Stimulated activated CD8-positive, alpha-beta memory T cell treated with anti-CD3 and anti-CD28 coated beads, Interleukin-4, amount 100 ng/mL, for 4 hours (primary cell): ENCODE data around the gene GOLGA8R.
"Not testable (repeated sequence)": the region's sequence is repeated elsewhere in the genome, so short reads cannot be mapped to it uniquely, and the experiment has no call there.

ENCODE experiments used
- DNase-seq, 2 donors: peaks; one replicate each; pipeline ENCODE4 v3.0.0-alpha.2; 2020; ENCODE audit warnings: low read depth in 2 of 2, low spot score in 1 of 2

Gene GOLGA8R, protein sequence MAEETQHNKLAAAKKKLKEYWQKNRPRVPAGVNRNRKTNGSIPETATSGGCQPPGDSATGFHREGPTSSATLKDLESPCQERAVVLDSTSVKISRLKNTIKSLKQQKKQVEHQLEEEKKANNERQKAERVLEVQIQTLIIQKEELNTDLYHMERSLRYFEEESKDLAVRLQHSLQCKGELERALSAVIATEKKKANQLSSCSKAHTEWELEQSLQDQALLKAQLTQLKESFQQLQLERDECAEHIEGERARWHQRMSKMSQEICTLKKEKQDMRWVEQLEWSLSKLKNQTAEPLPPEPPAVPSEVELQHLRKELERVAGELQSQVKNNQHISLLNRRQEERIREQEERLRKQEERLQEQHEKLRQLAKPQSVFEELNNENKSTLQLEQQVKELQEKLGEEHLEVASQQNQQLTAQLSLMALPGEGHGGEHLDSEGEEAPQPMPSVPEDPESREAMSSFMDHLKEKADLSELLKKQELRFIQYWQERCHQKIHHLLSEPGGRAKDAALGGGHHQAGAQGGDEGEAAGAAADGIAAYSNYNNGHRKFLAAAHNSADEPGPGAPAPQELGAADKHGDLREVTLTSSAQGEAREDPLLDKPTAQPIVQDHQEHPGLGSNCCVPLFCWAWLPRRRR

DNA sequence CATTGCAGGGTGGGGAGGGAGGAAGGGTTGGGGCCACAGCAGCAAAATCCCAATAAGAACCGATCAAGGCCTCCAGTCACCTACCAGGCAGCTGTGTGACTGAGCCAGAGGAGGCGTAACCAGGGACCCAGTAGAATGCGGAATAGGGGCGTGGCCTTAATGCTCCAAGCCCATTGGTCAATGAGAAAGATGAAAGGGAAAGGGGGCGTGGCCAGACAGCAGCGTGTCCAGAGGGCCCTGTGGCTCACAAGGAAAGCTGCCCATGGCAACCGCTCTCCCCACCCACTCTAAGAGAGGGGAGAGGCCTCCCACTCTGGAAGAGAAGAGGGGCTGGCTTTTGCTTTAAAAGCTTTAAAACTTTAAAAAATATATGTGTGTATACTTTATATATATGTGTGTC is at the start of gene GOLGA8R:
Gene GOLGA8R, minus strand, starts transcription at position 101 of the 400 bp plus-strand sequence. Its CDS starts 98 bp downstream, at position 3.
- DNase-seq, result not testable (repeated sequence)

DNA sequence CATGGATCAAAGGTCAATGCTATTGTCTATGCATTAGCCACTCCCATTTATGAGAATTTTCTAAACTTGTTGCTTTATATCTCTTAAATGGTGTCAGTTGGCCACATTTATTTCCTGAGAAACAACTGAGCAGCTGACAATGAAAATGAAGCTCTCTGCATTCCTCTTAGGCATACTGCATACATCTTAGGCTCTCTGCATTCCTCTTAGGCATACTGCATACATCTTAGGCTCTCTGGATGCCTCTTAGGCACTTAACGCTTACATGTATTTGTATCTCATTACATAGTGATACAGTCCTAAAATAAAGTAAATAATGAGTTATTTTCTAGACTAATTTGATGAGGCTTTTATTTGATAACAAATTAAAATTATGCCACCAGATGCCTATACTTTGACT is 49.8 kb upstream of the GOLGA8R start:
- not testable (repeated sequence) for DNase-seq

DNA sequence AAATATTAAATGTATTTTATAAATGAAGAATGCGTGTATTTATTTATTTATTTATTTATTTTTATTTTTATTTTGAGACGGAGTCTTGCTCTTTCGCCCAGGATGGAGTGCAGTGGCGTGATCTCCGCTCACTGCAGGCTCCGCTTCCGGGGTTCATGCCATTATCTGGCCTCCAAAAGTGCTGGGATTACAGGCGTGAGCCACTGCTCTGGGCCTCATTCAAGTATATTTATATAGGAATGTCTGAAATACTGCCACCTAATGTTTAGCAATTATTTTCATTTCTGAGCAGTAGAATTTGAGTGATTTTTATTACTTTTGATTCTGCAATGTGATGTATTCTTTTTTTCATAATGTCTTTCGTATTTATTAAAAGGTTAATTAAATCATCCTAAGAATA is 48.1 kb upstream of the GOLGA8R start:
- DNase-seq, result not testable (repeated sequence)

DNA sequence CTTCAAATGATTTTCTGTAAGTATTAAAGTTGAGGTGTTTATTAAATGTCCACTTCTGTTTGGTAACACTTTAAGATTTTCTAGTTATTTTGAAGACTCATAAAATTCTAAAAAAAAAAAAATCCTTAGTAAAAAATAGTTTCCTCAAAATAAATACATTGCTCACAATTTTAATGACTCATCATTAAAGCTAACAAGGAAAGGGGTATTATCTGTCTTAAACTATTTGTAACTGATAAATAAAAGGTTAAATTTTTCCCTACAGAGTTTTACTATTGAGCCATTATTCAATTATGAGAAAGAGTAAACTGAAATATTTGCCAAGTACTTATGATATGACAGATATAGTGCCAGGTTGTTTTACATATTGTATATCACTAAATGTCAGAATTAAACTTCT is 38.6 kb upstream of the GOLGA8R start:
- not testable (repeated sequence) for DNase-seq

DNA sequence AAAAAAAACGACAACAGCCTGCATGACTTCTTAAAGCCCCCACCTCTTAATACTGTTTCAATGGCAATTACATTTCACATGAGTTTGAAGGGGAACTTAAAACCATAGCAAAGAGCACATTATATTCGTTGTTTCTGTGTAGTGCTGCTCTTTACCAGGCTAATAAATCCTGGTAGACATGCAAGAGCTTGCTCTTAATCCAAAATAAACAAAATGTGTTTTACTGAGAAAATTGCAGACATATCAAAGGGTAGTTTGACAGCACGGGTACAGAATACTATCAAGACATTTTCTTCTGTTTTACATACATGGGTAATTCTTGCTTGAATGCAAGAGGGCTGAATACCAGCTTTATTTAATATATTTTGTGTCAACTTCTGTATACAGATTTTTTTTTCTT is 24.3 kb upstream of the GOLGA8R start:
- not testable (repeated sequence) for DNase-seq

DNA sequence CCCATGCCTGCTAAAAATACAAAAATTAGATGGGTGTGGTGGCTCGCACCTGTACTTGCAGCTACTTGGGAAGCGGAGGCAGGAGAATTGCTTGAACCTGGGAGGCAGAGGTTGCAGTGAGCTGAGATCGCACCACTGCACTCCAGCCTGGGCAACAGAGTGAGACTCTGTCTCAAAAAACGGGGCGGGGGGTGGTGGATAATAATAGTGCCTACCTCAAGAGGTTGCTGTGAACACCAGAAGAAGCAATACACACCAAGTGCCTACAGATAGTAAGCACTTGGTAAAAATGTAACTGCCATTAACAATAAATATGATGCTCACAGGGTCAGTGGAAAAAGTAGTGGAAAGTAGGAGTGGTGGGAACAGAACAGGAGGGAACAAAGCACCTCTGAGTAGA is 21.8 kb upstream of the GOLGA8R start:
- DNase-seq, result not testable (repeated sequence)

DNA sequence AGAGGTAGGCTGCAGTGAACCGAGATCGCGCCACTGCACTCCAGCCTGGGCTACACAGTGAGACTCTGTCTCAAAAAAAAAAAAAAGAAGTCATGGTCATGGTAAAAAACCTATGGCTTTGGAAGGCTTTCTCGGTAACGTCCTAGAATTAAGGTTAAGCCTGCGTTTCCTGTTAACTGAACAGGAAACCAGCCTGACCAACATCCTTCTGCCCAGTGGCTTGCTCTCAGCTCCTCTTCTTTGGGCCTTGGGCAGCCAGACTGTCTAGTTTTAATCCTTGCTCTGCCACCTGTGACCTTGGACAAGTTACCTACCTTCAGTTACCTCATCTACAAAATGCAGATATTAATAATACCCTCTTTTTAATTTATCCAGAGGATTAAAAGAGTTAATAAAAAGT is 6.7 kb upstream of the GOLGA8R start:
- not testable (repeated sequence) for DNase-seq

DNA sequence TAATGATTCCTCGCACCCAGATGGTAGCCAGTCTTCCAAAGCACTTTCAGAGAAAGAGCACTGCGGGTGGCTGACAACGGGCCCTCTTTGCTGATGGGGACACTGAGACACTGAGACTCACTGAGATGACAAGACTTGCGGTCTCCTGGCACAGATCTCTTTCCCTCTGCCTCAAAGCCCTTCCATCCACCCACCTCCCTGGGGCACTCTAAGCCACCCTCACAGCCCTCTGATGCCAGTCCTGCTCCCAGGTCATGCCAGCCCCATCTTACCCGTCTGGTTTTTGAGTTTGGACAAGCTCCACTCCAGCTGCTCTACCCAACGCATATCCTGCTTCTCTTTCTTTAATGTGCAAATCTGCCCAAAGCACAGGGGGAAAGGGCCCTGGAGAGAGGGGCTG is 6.4 kb downstream of the GOLGA8R start:
- not testable (repeated sequence) for DNase-seq

DNA sequence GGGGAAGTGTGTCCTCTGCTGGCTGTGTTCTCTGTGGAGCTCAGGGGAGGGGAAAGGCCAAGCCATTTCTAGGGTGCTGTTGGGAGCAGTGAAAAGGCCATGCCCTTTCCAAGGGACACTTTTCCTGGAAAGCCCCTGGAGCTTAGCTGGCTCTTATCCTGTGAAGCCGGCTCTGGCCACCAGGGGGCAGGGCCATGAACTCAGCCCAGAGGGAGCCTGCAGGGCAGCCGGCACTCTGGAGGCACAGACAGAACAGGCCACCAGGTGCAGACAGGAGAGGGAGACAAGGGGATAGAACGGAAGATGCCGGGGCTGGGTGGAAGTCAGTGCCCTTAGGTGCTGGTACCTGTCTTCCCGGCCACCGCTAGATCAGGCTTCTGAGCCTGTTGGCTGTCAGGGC is 15.1 kb downstream of the GOLGA8R start:
- peak; percentile 2 to 42 for DNase-seq

DNA sequence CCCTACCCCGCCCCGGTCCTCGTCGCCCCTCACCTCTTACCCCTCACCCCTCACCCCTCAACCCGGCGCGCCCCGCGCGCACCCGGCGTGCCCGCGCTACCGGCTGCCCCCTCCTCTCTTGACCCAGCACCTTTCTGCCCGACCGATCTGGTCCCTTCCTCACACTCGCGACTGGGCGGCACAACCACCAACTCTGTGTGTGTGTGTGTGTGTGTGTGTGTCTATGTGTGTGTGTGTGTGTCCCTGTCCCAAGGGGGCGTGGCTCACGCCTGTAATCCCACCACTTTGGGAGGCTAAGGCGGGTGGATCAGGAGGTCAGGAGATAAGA is 20.4 kb downstream of the GOLGA8R start:
- not testable (repeated sequence) for DNase-seq

DNA sequence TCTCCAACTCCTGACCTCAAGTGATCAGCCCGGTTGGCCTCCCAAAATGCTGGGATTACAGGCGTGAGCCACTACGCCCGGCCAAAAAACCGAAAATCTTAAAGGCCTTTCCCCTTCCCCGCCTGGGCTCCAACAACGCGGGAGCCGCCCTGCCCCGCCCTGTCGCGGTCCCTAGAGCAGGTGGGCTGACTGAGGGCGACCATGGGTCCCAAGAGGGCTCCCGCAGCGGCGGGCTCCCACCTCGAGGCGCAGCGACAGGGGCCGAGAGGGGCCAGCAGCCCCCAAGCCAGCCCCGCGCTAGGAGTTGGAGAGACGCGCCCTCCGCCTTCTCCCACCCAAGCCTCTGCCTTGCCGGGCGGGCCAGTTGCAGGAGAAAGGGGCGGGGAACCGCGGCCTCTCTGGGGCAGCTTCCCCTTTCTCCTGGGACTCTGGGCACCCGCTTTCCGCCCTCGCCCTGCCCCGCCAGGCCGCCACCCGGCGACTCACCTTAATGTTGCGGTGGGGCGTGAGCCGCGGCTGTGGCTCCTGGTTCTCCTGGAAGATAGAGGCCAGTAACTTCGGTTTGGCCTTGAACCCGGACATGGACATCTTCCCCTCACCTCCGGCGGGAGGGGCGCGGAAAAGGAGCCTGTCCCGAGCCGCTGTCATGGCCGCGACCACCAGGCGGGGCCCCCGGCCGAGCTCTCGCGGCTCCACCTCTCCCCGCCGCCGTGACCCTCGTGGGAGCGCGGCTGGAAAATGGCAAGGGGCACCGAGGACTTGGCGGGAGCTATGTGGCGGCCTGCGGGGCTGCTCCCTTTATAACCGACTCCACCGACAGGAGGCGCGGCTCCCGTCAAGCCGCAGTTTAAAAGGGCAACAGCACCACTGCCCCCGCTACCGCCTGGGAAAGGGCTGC is 21.0 kb downstream of the GOLGA8R start, which contains the start of gene CHRFAM7A:
Gene CHRFAM7A, minus strand, starts transcription at position 775 of the 898 bp plus-strand sequence. CDS start 10,189 bp downstream, outside the sequence.
- DNase-seq, result not testable (repeated sequence)

DNA sequence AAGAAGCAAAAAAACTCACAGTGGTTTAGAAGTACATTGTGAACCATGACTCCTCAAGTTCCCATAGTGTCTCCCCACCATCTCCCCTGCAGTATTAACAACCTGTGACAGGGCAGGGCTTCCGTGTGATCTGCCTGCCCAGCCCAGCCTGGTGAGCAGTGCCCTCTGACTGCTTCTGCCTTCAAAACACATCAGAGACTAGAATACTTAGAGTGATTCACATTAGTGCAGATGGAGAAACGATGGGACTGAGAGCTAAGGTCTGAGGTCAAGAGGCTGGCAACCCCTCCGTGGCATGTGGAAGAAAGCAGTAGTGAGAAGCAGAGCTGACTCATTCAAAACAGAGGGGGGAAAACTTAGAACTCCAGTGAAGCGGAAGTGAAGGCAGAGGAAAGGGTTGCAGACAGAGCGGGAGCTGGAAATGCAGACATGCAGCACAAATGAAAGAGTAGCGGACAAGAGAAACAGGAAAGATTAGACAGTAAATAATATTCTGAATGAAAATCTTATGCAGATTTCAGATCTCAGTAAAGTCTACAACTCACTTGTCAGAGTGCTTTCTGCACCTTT is 27.7 kb downstream of the GOLGA8R start:
- not testable (repeated sequence) for DNase-seq

DNA sequence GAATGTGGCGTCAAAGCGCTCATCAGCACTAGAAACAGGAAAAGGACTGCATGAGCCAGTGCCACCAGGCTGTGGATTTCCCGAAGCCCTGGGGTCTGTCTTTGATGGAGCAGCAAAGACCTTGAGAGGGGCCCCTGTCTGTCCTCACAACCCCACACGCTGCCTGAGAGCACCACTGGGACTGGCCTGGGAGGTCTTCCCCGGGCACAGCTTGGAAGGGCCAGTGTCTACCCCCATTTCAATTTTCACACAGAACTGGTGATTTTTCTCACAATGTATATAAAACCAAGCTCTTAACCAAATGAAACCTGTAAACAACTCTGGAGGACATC is 37.0 kb downstream of the GOLGA8R start:
- DNase-seq, result not testable (repeated sequence)

DNA sequence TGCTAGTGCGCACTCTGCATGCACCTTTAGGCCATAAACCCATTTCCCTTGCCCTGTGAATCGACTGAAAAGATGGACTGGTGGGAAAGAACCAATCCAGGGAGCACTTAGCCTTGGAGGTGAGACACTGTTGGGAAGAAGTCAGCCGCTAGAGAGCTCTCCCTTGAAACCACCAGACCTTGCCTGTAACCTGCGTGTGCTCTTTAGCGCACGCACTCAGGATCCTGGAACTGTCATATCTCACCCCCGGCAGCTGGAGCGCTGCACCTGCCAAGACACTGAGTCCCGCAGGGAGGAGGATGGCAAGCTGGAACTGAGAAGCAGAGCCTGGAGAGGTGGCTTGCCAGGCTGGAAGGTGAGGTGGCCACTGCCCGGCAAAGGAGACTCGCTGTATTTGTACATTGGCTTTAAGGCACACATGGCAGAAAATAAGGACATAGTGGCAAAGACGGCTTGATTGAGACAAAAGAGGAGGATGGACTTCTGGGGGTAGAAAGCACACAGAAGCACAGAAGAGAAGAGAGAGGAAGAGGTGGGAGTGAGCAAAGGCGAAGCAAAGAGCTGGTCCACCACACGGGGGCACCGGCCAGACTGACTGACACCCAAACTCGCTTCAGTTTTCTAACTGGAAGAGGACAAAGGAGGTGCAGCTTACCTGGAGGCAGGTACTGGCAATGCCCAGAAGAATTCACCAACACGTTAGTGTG is 37.5 kb downstream of the GOLGA8R start:
- not testable (repeated sequence) for DNase-seq

DNA sequence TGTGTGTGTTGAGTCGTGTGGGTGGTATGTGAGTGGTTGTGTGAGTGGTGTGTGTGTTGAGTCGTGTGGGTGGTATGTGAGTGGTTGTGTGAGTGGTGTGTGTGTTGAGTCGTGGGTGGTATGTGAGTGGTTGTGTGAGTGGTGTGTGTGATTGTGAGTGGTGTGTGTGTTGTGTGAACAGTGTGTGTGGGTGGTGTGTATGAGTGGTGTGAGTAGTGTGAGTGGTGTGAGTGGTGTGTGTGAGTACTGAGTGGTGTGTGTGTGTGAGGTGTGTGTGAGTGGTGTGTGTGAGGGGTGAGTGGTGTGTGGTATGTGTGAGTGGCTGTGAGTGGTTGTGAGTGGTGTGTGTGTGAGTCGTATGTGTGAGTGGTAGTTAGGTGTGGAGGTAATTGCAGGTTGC is 38.2 kb downstream of the GOLGA8R start:
- not testable (repeated sequence) for DNase-seq

DNA sequence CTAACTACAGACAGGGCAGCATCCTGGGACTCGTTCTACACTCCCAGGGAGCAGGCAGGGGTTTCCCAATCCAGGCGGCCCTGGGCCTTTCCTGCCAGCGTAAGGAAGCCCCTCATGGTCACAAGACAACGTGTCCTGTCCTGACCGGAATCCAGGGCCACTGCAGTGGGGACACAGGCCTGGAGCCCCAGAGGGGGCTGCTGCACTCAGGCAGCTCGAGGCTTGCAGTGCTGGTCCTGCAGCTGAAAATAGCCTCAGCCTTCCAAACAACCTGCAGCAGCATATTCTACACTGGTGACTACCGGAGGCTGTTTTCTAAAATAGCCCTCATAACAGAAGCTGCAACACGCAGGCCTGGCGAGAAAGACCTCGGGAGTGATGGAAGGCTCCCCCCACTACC is 39.2 kb downstream of the GOLGA8R start:
- DNase-seq, result not testable (repeated sequence)

DNA sequence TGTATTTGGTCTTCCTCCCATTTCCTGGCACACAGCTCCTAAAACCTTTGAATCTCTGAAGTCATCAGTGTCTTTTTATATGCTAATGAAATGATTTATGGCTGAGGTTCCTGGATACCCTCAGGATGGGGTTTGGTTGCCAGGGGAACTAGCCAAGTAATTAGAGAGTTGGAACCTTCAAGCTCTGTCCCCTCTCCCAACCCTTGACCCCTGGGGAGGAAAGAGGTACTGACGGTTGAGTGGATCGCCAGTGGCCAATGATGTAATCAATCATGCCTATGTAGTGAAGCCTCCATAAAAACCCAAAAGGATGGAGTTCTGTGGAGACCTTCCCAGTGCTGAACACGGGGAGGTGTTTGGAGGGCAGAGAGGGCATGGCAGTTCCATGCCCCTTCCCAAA is 45.8 kb downstream of the GOLGA8R start:
- DNase-seq, result not testable (repeated sequence)

DNA sequence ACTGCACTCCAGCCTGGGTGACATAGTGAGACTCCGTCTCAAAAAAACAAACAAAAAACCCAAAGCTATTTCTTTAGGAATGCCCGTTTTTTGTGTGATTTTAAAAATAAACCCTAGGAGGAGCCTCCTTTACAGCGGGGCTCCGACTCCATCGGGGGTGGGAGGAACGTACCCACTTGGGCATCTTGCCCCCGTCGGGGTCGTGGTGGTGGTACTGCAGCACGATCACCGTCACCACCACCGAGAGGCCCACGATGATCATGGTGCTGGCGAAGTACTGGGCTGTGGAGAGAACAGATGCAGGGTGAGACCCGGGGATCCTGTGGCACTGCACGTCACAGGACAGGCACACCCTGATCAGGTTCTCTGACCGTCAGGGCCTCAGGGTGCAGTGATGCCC is 46.8 kb downstream of the GOLGA8R start:
- DNase-seq, result not testable (repeated sequence)

DNA sequence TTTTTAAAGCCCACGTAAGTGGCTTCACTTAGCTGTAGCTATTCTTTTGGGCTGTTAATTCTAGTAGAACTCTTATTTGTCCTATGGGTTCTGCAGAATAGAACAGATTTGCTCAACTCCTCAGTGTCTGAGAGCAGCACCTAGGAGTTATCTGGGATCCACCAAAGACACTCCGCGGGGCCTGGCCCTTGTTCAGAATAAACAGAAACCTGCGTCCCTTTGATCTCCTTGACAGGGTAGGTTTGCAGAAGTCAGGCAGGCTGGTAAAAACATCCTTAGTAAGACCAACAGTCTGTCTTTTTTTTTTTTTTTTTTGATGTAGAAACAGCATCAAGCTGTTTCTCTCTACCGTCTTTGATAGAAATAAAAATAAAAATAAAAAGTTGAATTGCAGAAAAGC is 52.7 kb downstream of the GOLGA8R start:
- not testable (repeated sequence) for DNase-seq

DNA sequence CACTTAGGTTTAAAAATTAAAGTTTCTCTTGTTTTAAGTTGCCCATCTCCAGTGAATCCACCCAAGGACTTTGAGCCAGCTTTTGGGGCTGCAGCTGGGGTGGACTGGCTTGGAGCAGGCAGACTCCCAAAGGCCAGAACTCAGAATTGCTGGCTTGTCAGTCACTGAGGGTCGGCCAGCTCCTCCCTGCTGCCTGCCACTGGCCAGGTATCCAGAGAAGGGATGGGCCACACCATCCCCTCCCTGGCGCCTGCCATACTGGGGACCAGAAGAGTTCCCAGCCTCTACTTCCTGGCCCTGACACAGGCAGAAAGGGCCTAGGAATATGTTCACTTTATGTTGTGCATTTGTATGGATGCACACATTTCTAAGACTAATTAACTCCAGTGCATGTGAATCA is 53.1 kb downstream of the GOLGA8R start:
- not testable (repeated sequence) for DNase-seq
